HL-60 (cell line): Measurements from ENCODE around the gene CD40.

ENCODE experiments used
- DNase-seq, 2 experiments: peaks; one replicate each; pipeline ENCODE4 v3.0.0-alpha.2; 2010 to 2020; ENCODE audit warnings: low read depth in 1 of 2, low spot score in 1 of 2
- H3K27ac ChIP-seq: fragments of 250-450 bp; sonication (Bioruptor Pico); replicated peaks from 2 replicates; pipeline ENCODE4 v1.5.1; 2020; ENCODE audit warnings: mild to moderate bottlenecking, moderate library complexity
- H3K27me3 ChIP-seq: fragments of 250-450 bp; sonication (Bioruptor Pico); 2 replicates; pipeline ENCODE4 v1.5.1; 2021; ENCODE audit warnings: mild to moderate bottlenecking, moderate library complexity; ENCODE audit not compliant: insufficient read depth, poor library complexity, severe bottlenecking
- H3K4me3 ChIP-seq: replicated peaks from 2 replicates; pipeline ENCODE4 v1.5.1; 2011; ENCODE audit warnings: mild to moderate bottlenecking, control low read depth, low read length; ENCODE audit not compliant: insufficient read depth
- CTCF ChIP-seq: IDR thresholded peaks from one replicate; pipeline ENCODE4 v1.5.1; 2011; ENCODE audit warnings: low read length, control low read depth, inconsistent platforms; ENCODE audit not compliant: insufficient read depth
- GABPA ChIP-seq: IDR thresholded peaks from 2 replicates; pipeline ENCODE4 v1.6.1; 2012; ENCODE audit warnings: low read depth
- POLR2AphosphoS5 ChIP-seq: IDR thresholded peaks from 2 replicates; pipeline ENCODE4 v1.6.1; 2012; ENCODE audit warnings: low read depth
- SPI1 ChIP-seq: IDR thresholded peaks from 2 replicates; pipeline ENCODE4 v1.6.1; 2012; ENCODE audit warnings: low read depth, mild to moderate bottlenecking, borderline replicate concordance
- TF ChIP-seq, protein P1 (sequence below): IDR thresholded peaks from 2 replicates; pipeline ENCODE4 v1.6.1; 2012; ENCODE audit warnings: low read depth; ENCODE audit not compliant: insufficient replicate concordance

Gene CD40

DNA sequence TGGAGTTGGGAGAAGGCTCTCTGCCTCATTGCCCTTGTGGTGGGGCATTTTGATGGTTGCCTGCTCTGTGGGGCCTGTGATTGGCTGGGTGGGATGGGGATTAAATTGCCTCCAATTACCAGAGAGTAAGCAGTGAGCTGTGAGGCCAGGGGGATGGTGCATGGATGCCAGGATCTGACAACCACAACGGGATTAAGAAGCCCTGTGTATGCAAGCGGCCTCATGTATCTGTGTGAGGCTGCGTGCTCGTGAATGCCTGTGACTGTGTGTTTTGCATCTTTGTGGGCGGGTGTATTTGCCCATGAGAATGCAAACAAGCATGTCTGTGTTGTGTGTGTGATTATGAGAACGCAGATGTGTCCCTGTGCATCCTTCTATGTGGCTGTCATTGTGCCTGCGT is 46.1 kb downstream of the CD40 start:
- no peaks in the 10 kb centered on the region for H3K27me3 ChIP-seq
- TF ChIP-seq GABPA (no peak), SPI1 (no peak), CTCF (no peak), POLR2AphosphoS5 (no peak)
- TF ChIP-seq, protein P1, sequence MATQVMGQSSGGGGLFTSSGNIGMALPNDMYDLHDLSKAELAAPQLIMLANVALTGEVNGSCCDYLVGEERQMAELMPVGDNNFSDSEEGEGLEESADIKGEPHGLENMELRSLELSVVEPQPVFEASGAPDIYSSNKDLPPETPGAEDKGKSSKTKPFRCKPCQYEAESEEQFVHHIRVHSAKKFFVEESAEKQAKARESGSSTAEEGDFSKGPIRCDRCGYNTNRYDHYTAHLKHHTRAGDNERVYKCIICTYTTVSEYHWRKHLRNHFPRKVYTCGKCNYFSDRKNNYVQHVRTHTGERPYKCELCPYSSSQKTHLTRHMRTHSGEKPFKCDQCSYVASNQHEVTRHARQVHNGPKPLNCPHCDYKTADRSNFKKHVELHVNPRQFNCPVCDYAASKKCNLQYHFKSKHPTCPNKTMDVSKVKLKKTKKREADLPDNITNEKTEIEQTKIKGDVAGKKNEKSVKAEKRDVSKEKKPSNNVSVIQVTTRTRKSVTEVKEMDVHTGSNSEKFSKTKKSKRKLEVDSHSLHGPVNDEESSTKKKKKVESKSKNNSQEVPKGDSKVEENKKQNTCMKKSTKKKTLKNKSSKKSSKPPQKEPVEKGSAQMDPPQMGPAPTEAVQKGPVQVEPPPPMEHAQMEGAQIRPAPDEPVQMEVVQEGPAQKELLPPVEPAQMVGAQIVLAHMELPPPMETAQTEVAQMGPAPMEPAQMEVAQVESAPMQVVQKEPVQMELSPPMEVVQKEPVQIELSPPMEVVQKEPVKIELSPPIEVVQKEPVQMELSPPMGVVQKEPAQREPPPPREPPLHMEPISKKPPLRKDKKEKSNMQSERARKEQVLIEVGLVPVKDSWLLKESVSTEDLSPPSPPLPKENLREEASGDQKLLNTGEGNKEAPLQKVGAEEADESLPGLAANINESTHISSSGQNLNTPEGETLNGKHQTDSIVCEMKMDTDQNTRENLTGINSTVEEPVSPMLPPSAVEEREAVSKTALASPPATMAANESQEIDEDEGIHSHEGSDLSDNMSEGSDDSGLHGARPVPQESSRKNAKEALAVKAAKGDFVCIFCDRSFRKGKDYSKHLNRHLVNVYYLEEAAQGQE, result no peak
- no peak for DNase-seq
- no peak overlapping the region for H3K27ac ChIP-seq
- no peak overlapping the region for H3K4me3 ChIP-seq

GRCh38 chr20:46167080-46167479 is 49.0 kb downstream of the CD40 start:
- DNase-seq, result no peak
- H3K27ac ChIP-seq, result no peak overlapping the region
- no peak overlapping the region for H3K4me3 ChIP-seq
- no peaks in the 10 kb centered on the region for H3K27me3 ChIP-seq
- no peak for TF ChIP-seq SPI1
- TF ChIP-seq GABPA, result no peak

DNA sequence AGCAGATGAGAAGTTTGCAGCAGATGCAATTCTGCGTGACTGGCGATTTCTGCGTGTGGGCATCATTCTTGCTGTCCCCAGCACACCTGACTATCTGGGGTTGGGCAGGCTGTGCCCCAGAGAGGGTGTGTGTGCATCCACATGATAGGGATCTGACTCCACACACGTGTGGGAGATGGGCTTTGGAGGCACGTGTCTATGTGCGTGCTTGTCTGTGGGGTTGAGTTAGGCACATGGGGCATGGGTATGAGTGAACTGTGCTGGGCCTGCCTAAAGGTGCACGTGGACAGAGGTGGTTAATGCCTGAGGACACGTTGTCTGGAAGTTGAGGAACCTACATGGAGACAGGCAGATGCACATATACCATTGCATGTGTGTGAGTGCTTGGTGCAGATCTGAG is 50.3 kb downstream of the CD40 start:
- TF ChIP-seq CTCF, result no peak
- TF ChIP-seq SPI1, result no peak
- Histone ChIP-seq H3K4me3 (no peak overlapping the region), H3K27me3 (peaks cover 1% of the 10 kb centered on the region), H3K27ac (no peak overlapping the region)
- DNase-seq, result no peak

GRCh38 chr20:46169245-46170171 is 51.4 kb downstream of the CD40 start:
- no peak overlapping the region for H3K4me3 ChIP-seq
- H3K27ac ChIP-seq, result no peak overlapping the region
- no peak for TF ChIP-seq GABPA
- TF ChIP-seq, protein P1, result no peak
- TF ChIP-seq CTCF, result no peak
- no peak for TF ChIP-seq POLR2AphosphoS5
- no peak for TF ChIP-seq SPI1
- no peak for DNase-seq
- peaks cover 9% of the 10 kb centered on the region for H3K27me3 ChIP-seq
